H1 (cell line): ENCODE measurements around the gene MXD1. TPM values are rescaled to one million over a fixed set of nuclear protein-coding genes. Genes with fewer than 3 reads are reported as not detected.

Experiments
- CEBPB ChIP-seq: IDR thresholded peaks from 2 replicates; pipeline ENCODE4 v1.6.1; 2012; ENCODE audit warnings: low read depth, low read length
- CHD1 ChIP-seq: IDR thresholded peaks from 2 replicates; pipeline ENCODE4 v1.6.1; 2012; ENCODE audit warnings: low read depth, low read length, improper control_type of control experiment
- CTCF ChIP-seq, 3 experiments: IDR thresholded peaks; 1 replicate in 2 of 3; 2 replicates in 1 of 3; pipeline versions ENCODE4 v1.5.1 to v1.6.1; 2011; ENCODE audit warnings: low read length in 3 of 3, mild to moderate bottlenecking in 3 of 3, inconsistent platforms in 2 of 3, low read depth in 1 of 3, moderate library complexity in 1 of 3; ENCODE audit not compliant: insufficient read depth in 1 of 3; ENCODE audit errors: control extremely low read depth in 1 of 3
- EZH2 ChIP-seq: fragments of 200-600 bp; sonication (generic); IDR thresholded peaks from 2 replicates; pipeline ENCODE4 v1.7.1; 2012; ENCODE audit warnings: low read depth, mild to moderate bottlenecking, moderate library complexity, low read length, inconsistent platforms; ENCODE audit not compliant: severe bottlenecking
- FOSL1 ChIP-seq: IDR thresholded peaks from 2 replicates; pipeline ENCODE4 v1.6.1; 2011; ENCODE audit warnings: mild to moderate bottlenecking, low read depth, low read length, moderate library complexity; ENCODE audit not compliant: insufficient read depth
- HDAC6 ChIP-seq: IDR thresholded peaks from one replicate; pipeline ENCODE4 v1.7.1; 2012; ENCODE audit warnings: low read depth, mild to moderate bottlenecking, inconsistent platforms, low read length, moderate library complexity
- JUN ChIP-seq: IDR thresholded peaks from 2 replicates; pipeline ENCODE4 v1.6.1; 2011; ENCODE audit warnings: low read depth, mild to moderate bottlenecking, improper control_type of control experiment, low read length
- KDM1A ChIP-seq: fragments of 200-600, 300-600 bp; sonication (generic); IDR thresholded peaks from 2 replicates; pipeline ENCODE4 v1.7.1; 2016; ENCODE audit warnings: mild to moderate bottlenecking, low read length, borderline replicate concordance
- NRF1 ChIP-seq: IDR thresholded peaks from 2 replicates; pipeline ENCODE4 v1.6.1; 2011; ENCODE audit warnings: mild to moderate bottlenecking, low read depth, low read length, improper control_type of control experiment
- POLR2A ChIP-seq, 2 experiments: IDR thresholded peaks; 1 replicate in 1 of 2; 2 replicates in 1 of 2; pipeline ENCODE4 v1.6.1; 2011; ENCODE audit warnings: low read depth in 2 of 2, low read length in 2 of 2, mild to moderate bottlenecking in 2 of 2; ENCODE audit errors: control extremely low read depth in 1 of 2
- RAD21 ChIP-seq, 2 experiments: IDR thresholded peaks in 1 of 2; conservative IDR thresholded peaks in 1 of 2; 2 replicates each; pipeline ENCODE4 v1.6.1; 2011; ENCODE audit warnings: low read depth in 2 of 2, low read length in 2 of 2, improper control_type of control experiment in 1 of 2, inconsistent platforms in 1 of 2, mild to moderate bottlenecking in 1 of 2, moderate library complexity in 1 of 2
- SIRT6 ChIP-seq: IDR thresholded peaks from one replicate; pipeline ENCODE4 v1.7.1; 2012; ENCODE audit warnings: low read length, inconsistent platforms
- SIX5 ChIP-seq: IDR thresholded peaks from 2 replicates; pipeline ENCODE4 v1.6.1; 2011; ENCODE audit warnings: mild to moderate bottlenecking, low read depth, low read length
- SRF ChIP-seq: IDR thresholded peaks from 2 replicates; pipeline ENCODE4 v1.6.1; 2011; ENCODE audit warnings: mild to moderate bottlenecking, low read depth, low read length, moderate library complexity
- SUZ12 ChIP-seq: fragments of 200-600 bp; sonication (generic); IDR thresholded peaks from 2 replicates; pipeline ENCODE4 v1.6.1; 2012; ENCODE audit warnings: mild to moderate bottlenecking, inconsistent platforms, low read length, moderate library complexity, mixed read lengths
- TAF7 ChIP-seq: optimal IDR thresholded peaks from 2 replicates; pipeline ENCODE3; 2011; ENCODE audit warnings: low read depth, mild to moderate bottlenecking, inconsistent platforms, low read length, moderate library complexity, borderline replicate concordance
- TBP ChIP-seq: IDR thresholded peaks from 2 replicates; pipeline ENCODE4 v1.6.1; 2011; ENCODE audit warnings: low read depth, low read length, improper control_type of control experiment
- TEAD4 ChIP-seq: IDR thresholded peaks from 2 replicates; pipeline ENCODE4 v1.6.1; 2012; ENCODE audit warnings: low read depth, low read length, inconsistent platforms, mixed read lengths
- USF2 ChIP-seq: IDR thresholded peaks from 2 replicates; pipeline ENCODE4 v1.6.1; 2011; ENCODE audit warnings: low read length, improper control_type of control experiment
- YY1 ChIP-seq: IDR thresholded peaks from 2 replicates; pipeline ENCODE4 v1.6.1; 2011; ENCODE audit warnings: low read depth, mild to moderate bottlenecking, low read length
- polyA plus RNA-seq, 7 experiments: library from polyadenylated mRNA; depleted of rRNA in 3 of 7; stranded (reverse) in 5 of 7; unstranded in 2 of 7; fragments of >200 nt in 5 of 7; fragments of 200-250 nt in 2 of 7; gene quantifications; 1 replicate in 5 of 7; 2 replicates in 1 of 7; 4 replicates in 1 of 7; pipeline versions ENCODE4 v1.2.1 to v1.2.3, GENCODE V29; 2011 to 2013; ENCODE audit warnings: missing spikeins in 2 of 7, mixed read lengths in 2 of 7
- total RNA-seq: library from RNA; stranded (reverse); fragmentation: NEBNext Ultra II Directional; extraction: Animal tissue kit (Norgen Biotek cat#: 25700); gene quantifications from 2 replicates; pipeline ENCODE4 v1.2.1, GENCODE V29; 2021

MXD1 gene
- total and polyA plus RNA-seq, 2 of the 8 experiments (the other 6 are each of a cell fraction or from before 2014, with no cell fraction given), result 1.6 to 2.6 TPM

- TF ChIP-seq USF2 (0 out of 2 replicates have a peak, but pooled peaks have one; percentile 8), CHD1 (no peak), SUZ12 (no peak), SRF (no peak), CEBPB (no peak), FOSL1 (no peak), TEAD4 (no peak), TAF7 (no peak), CTCF (IDR thresholded peaks at IDR 0.05; ENCODE audit: control extremely low read depth in 1 of 3, insufficient read depth in 1 of 3, low read depth in 1 of 3, low read length in 3 of 3) (no peak), EZH2 (no peak), RAD21 (IDR thresholded peaks at IDR 0.05 in 1 of 2, conservative IDR thresholded peaks at IDR 0.05 in 1 of 2; ENCODE audit: low read depth in 2 of 2, low read length in 2 of 2) (peak in 1 of 2 experiments; percentile 3; a peak in 1 of 4 replicates), SIRT6 (no peak), NRF1 (no peak), YY1 (peak; percentile 9; the same call in 1 of the 2 replicates), JUN (no peak), SIX5 (no peak), HDAC6 (no peak), TBP (peak; percentile 43; the same call in 1 of the 2 replicates), POLR2A (IDR thresholded peaks at IDR 0.05; ENCODE audit: control extremely low read depth in 1 of 2, low read depth in 2 of 2, low read length in 2 of 2) (peak in 1 of 2 experiments; percentile 27; a peak in 1 of 3 replicates), KDM1A (no peak)
Observed at GRCh38 chr2:69914950-69915945, at the start of gene MXD1 (continued).
